H1 (cell line): ENCODE results near the gene WASF3. TPM values are rescaled to one million over a fixed set of nuclear protein-coding genes. Genes with fewer than 3 reads are reported as not detected.

Source experiments
- JUND ChIP-seq: IDR thresholded peaks from 2 replicates; pipeline ENCODE4 v1.6.1; 2011; ENCODE audit warnings: mild to moderate bottlenecking, improper control_type of control experiment, low read length
- polyA plus RNA-seq, 7 experiments: library from polyadenylated mRNA; depleted of rRNA in 3 of 7; stranded (reverse) in 5 of 7; unstranded in 2 of 7; fragments of >200 nt in 5 of 7; fragments of 200-250 nt in 2 of 7; gene quantifications; 1 replicate in 5 of 7; 2 replicates in 1 of 7; 4 replicates in 1 of 7; pipeline versions ENCODE4 v1.2.1 to v1.2.3, GENCODE V29; 2011 to 2013; ENCODE audit warnings: missing spikeins in 2 of 7, mixed read lengths in 2 of 7
- total RNA-seq: library from RNA; stranded (reverse); fragmentation: NEBNext Ultra II Directional; extraction: Animal tissue kit (Norgen Biotek cat#: 25700); gene quantifications from 2 replicates; pipeline ENCODE4 v1.2.1, GENCODE V29; 2021

The WASF3 gene
- total and polyA plus RNA-seq, 2 of the 8 experiments (the other 6 are each of a cell fraction or from before 2014, with no cell fraction given), result 18.7 to 39.8 TPM

- no peak for TF ChIP-seq JUND
These were observed 58.6 kb downstream of the WASF3 start (continued) for GRCh38 chr13:26616126-26616525.
